ENCODE results near the gene PDGFD. TPM values are rescaled to one million over a fixed set of nuclear protein-coding genes. Genes with fewer than 3 reads are reported as not detected.

The PDGFD gene
- total RNA-seq, 1 donor from 2014 or later = 21.9 TPM

DNA sequence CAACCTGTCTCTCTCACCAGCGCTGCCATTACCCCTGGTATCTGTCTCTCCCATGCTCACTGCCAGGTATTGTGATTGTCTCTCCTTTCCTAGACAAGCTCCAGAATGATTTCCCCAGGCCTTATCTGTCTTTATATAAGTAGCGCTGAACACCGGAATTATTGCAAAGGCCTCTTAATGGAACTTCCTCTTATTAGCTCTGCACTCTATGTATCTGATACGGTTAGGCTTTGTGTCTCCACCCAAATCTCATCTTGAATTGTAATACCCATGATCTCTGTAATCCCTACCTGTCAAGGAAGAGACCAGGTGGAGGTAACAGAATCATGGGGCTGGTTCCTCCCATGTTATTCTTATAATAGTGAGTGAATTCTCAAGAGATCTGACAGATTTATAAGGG lies 88.2 kb downstream of the PDGFD start:
- no peak for DNase-seq (ENCODE audit: extremely low spot score in 2 of 2)

DNA sequence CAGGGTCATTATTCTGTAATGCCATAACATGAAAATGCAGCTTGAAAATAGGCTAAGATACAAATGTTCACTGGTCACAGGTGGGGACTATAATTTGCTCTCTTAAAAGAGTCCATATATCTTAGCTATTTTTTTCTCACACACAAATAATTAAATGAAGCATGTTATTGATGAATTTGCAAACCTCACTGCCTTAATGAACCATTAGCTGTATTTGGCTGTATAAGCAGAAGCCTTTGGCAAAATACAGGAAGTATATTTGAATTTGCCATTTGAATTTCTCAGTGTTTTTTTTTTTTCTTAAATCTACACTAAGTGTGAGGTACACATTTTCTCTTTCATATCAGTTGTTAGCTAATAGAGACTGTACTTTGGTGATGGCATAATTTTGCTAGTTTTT lies 88.9 kb downstream of the PDGFD start:
- intact Hi-C loops (cut with DNase I) = no loop called here
- Histone ChIP-seq H3K4me3 (no peak overlapping the region), H3K4me1 (no peaks in the 10 kb centered on the region), H3K27ac (no peak overlapping the region), H3K27me3 (no peaks in the 10 kb centered on the region), H3K36me3 (no peaks in the 10 kb centered on the region), H3K9me3 (no peaks in the 10 kb centered on the region)
- no peak for TF ChIP-seq POLR2A (IDR thresholded peaks at IDR 0.05)
- DNase-seq (ENCODE audit: extremely low spot score in 2 of 2) = no peak

More for the DNA sequence above, 88.2 kb downstream of the PDGFD start:
- Histone ChIP-seq H3K36me3 (no peaks in the 10 kb centered on the region), H3K4me1 (no peaks in the 10 kb centered on the region), H3K9me3 (no peaks in the 10 kb centered on the region), H3K27me3 (no peaks in the 10 kb centered on the region), H3K27ac (no peak overlapping the region), H3K4me3 (no peak overlapping the region)
- intact Hi-C loops (cut with DNase I) = no loop called here
- no peak for TF ChIP-seq POLR2AphosphoS5 (IDR thresholded peaks at IDR 0.05; ENCODE audit: insufficient read depth in 1 of 2, low read depth in 1 of 2)
- TF ChIP-seq, protein P1, sequence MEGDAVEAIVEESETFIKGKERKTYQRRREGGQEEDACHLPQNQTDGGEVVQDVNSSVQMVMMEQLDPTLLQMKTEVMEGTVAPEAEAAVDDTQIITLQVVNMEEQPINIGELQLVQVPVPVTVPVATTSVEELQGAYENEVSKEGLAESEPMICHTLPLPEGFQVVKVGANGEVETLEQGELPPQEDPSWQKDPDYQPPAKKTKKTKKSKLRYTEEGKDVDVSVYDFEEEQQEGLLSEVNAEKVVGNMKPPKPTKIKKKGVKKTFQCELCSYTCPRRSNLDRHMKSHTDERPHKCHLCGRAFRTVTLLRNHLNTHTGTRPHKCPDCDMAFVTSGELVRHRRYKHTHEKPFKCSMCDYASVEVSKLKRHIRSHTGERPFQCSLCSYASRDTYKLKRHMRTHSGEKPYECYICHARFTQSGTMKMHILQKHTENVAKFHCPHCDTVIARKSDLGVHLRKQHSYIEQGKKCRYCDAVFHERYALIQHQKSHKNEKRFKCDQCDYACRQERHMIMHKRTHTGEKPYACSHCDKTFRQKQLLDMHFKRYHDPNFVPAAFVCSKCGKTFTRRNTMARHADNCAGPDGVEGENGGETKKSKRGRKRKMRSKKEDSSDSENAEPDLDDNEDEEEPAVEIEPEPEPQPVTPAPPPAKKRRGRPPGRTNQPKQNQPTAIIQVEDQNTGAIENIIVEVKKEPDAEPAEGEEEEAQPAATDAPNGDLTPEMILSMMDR (IDR thresholded peaks at IDR 0.05) = no peak
- TF ChIP-seq POLR2A (IDR thresholded peaks at IDR 0.05) = no peak

DNA sequence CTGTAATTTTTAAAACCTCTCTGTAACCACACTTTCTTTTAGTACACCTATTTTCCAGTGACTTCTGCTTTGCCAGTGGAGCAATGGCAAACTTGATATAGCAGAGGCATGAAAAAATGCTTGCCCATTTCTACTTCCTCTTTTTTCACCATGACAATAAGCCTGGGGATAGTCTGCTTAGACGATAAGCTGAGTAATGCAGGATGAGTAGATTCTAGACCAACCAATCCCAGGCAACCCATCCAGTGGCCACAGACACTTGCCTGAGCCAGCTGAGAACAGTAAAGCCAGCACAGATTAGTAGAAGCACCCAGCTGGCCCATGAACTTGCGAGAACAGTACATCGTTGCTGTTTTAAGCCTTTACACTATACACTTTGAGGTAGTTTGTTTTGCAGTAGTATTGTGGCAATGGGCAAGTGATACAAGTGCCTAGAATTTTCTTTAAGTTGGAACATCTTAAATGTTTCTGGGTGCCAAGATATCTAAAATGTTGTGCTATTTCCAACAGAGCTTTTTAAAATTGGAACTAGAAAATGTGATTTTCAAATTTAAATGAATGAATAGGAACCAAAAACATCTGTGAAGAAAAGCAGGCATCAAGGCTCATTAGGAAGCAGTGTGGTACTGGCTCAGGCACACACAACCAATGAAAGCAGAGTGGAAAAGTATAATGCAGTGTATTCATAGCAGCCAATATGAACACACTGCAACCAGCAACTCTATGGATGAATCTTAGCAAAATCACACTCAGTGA lies 89.8 kb downstream of the PDGFD start:
- no peaks in the 10 kb centered on the region for H3K36me3 ChIP-seq
- no peaks in the 10 kb centered on the region for H3K4me1 ChIP-seq
- no peak overlapping the region for H3K4me3 ChIP-seq
- H3K9me3 ChIP-seq = no peaks in the 10 kb centered on the region
- TF ChIP-seq, protein P1 (IDR thresholded peaks at IDR 0.05) = no peak
- TF ChIP-seq POLR2AphosphoS5 (IDR thresholded peaks at IDR 0.05; ENCODE audit: insufficient read depth in 1 of 2, low read depth in 1 of 2) (no peak), POLR2A (IDR thresholded peaks at IDR 0.05) (no peak)
- H3K27me3 ChIP-seq = no peaks in the 10 kb centered on the region
- intact Hi-C loops (cut with DNase I) = no loop called here
- H3K27ac ChIP-seq = no peak overlapping the region
- no peak for DNase-seq (ENCODE audit: extremely low spot score in 2 of 2)

DNA sequence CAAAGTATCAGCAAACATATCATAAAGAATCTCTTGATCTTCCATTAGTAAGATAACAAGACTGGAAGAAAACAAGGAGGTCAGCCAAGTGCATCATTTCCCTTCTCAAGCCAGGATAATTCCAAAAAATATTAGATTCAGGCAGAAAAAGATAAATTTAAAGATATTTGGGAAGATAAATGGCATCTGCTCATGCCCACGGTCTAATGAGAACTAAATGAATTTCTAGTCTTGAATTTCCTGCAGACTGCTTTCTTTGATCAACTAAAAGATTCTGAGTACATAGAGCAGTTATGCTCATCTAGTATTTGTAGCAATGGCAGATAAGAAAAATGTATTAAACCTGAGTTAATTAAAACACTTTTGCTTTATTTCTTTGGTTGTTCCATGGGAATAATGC lies 96.4 kb downstream of the PDGFD start:
- intact Hi-C loops (cut with DNase I) = no loop called here

DNA sequence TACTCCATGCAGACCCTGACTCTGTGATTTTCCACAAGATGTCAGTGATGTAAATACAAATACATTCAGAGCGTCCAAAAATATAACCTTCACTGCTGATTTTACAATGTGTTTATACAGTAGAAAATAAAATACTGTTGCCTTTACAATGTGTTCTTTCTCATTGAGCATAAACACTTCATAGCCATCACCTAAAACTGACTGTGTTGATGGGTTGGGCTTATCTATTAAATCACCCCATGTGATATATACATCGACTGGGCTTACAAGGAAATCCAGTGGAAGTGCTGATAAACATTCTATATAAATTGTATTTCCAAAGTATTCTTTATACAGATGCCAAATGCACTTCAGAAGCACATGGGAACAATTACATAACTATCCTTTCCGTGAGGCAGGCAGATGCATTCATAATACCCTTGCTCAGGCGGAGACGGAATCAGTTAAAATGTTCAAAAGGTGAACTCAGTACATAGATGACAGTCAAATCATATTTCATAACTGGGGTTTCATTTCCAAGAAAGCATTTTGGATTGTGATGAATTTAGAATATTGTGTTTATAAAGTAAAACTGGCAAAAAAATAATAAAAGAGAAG lies 99.8 kb downstream of the PDGFD start:
- H3K4me3 ChIP-seq = no peak overlapping the region
- no peak for DNase-seq (ENCODE audit: extremely low spot score in 2 of 2)
- H3K9me3 ChIP-seq = no peaks in the 10 kb centered on the region
- intact Hi-C loops (cut with DNase I) = no loop called here
- H3K36me3 ChIP-seq = no peaks in the 10 kb centered on the region
- H3K27me3 ChIP-seq = no peaks in the 10 kb centered on the region
- TF ChIP-seq, protein P1 (IDR thresholded peaks at IDR 0.05) = no peak
- TF ChIP-seq POLR2A (IDR thresholded peaks at IDR 0.05) = no peak
- H3K27ac ChIP-seq = no peak overlapping the region
- peaks cover 11% of the 10 kb centered on the region for H3K4me1 ChIP-seq

More for the DNA sequence above, 96.4 kb downstream of the PDGFD start:
- Histone ChIP-seq H3K27ac (no peak overlapping the region), H3K27me3 (no peaks in the 10 kb centered on the region), H3K9me3 (no peaks in the 10 kb centered on the region), H3K4me3 (no peak overlapping the region), H3K36me3 (no peaks in the 10 kb centered on the region), H3K4me1 (peaks cover 4% of the 10 kb centered on the region)
- TF ChIP-seq POLR2A (IDR thresholded peaks at IDR 0.05) = no peak
- no peak for TF ChIP-seq POLR2AphosphoS5 (IDR thresholded peaks at IDR 0.05; ENCODE audit: insufficient read depth in 1 of 2, low read depth in 1 of 2)
- TF ChIP-seq, protein P1 (IDR thresholded peaks at IDR 0.05) = no peak
- no peak for DNase-seq (ENCODE audit: extremely low spot score in 2 of 2)
